ENCODE measurements around the gene SPP1. TPM values are rescaled to one million over a fixed set of nuclear protein-coding genes. Genes with fewer than 3 reads are reported as not detected.
"Not testable (repeated sequence)": the region's sequence is repeated elsewhere in the genome, so short reads cannot be mapped to it uniquely, and the experiment has no call there.

The SPP1 gene
- total and polyA plus RNA-seq, 10 of the 15 experiments (the other 5 are each of a cell fraction or from before 2014, with no cell fraction given): 0.05 to 1.1 (median 0.39) TPM; not detected in 6

DNA sequence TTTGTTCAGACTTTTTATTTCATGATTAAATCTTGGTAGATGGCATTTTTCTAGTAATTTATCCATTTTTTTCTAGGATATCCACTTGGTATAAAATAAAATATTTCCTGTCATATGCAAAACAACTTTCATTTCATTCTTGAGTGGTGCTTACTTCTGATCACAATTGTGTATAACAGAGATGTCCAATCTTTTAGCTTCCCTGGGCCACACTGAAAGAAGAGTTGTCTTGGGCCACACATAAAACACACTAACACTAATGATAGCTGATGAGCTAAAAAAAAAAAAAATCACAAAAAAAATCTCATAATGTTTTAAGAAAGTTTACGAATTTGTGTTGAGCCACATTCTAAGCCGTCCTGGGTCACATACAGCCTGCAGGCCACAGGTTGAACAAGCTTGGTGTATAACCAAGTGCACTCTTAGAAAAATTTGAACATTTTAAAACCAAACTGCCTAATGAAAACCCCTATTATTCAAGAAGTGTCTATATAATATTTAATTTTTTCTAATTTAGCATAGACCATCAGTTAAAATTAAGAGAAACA lies 41.3 kb upstream of the SPP1 start (continued):
- TF ChIP-seq SMARCA5 (IDR thresholded peaks at IDR 0.05) (no peak), MEF2B (IDR thresholded peaks at IDR 0.05; ENCODE audit: partially characterized antibody, poor library complexity, severe bottlenecking) (no peak), CBX5 (IDR thresholded peaks at IDR 0.05; ENCODE audit: low read depth) (no peak)

DNA sequence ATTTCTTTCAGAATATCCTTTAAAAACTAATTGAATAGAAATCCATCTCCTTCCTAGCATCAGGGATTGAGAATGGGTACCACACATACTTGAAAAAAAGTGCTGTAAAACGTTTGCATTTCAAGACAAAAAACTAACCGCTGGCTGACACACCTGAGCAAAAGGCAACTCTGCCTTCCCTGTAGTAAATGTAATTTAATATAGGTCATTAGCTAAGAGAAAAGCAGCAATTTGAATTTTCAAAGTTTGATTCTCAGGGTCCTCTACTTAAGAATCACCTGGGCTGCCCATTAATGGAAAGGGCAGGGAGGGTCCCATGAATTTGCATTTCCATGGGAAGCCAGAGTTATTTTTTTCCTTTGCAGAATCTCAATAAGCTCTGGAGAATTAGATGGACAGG lies 40.5 kb upstream of the SPP1 start:
- no peaks in the 10 kb centered on the region for H3K4me1 ChIP-seq (ENCODE audit: control insufficient read depth, insufficient read depth, low read length)
- in situ Hi-C loops (cut with MboI): no loop called here
- ChIA-PET SMC1A (ENCODE audit: uncharacterized antibody, unreplicated experiment) (interaction anchor here (1.2 kb wide), 1 partner anchor 8 kb away, joined by 3 read pairs; no protein-coding TSS in a partner anchor), CTCF (interaction anchor here (1.0 kb wide), 1 partner anchor 105 kb away, joined by 3 read pairs; no protein-coding TSS in a partner anchor), RAD21 (ENCODE audit: unreplicated experiment) (no interaction called here), POLR2A (no interaction called here)
- no peak for DNase-seq (ENCODE audit: low read depth, low spot score)
- no peak overlapping the region for H3K27ac ChIP-seq (ENCODE audit: control insufficient read depth, insufficient read depth)
- WGBS (ENCODE audit: insufficient coverage, insufficient replicate concordance, low lambda C conversion rate, missing lambda C conversion rate): 15% methylated on average over 2 of the region's 2 CpGs
- ATAC-seq: no peak
- H3K27me3 ChIP-seq (replicated peaks in 1 of 2; ENCODE audit: control insufficient read depth in 2 of 2, insufficient read depth in 2 of 2, low read length in 1 of 2): no peaks in the 10 kb centered on the region
- no peak overlapping the region for H3K4me3 ChIP-seq
- no peak overlapping the region for H3K4me2 ChIP-seq (ENCODE audit: control insufficient read depth, insufficient read depth)
- no peak for FAIRE-seq
- no peak overlapping the region for H2AFZ ChIP-seq (ENCODE audit: control insufficient read depth, low read depth, low read length)
- H3K36me3 ChIP-seq (ENCODE audit: control insufficient read depth in 2 of 2, insufficient read depth in 2 of 2, low read length in 1 of 2): no peaks in the 10 kb centered on the region
- H3K79me2 ChIP-seq (ENCODE audit: control insufficient read depth, insufficient read depth, low read length): no peaks in the 10 kb centered on the region
- H3K9me3 ChIP-seq (replicated peaks; ENCODE audit: control insufficient read depth, insufficient read depth, low read length): no peaks in the 10 kb centered on the region; the same call in 2 of the 3 replicates
- H4K20me1 ChIP-seq (ENCODE audit: control insufficient read depth, insufficient read depth): no peaks in the 10 kb centered on the region
- H3K9ac ChIP-seq (ENCODE audit: control insufficient read depth, insufficient read depth, low read length): no peak overlapping the region
- intact Hi-C loops (cut with micrococcal nuclease; ENCODE audit: unreplicated experiment): no loop called here
- no TSS peak for BruUV-seq (replicated peaks)
- TF ChIP-seq TCF3 (IDR thresholded peaks at IDR 0.05; ENCODE audit: borderline replicate concordance, insufficient read depth, low read depth, low read length) (no peak), CREM (IDR thresholded peaks at IDR 0.05; ENCODE audit: low read depth) (no peak), EED (IDR thresholded peaks at IDR 0.05; ENCODE audit: low read depth) (no peak), EZH2 (IDR thresholded peaks at IDR 0.05; ENCODE audit: borderline replicate concordance, control insufficient read depth, low read depth, low read length) (no peak), POLR2AphosphoS2 (IDR thresholded peaks at IDR 0.05; ENCODE audit: low read depth, low read length) (no peak), HCFC1 (IDR thresholded peaks at IDR 0.05; ENCODE audit: low read length) (no peak), CHD1 (IDR thresholded peaks at IDR 0.05; ENCODE audit: low read depth, low read length) (no peak), ATF7 (IDR thresholded peaks at IDR 0.05; ENCODE audit: low read depth) (no peak), CHD2 (IDR thresholded peaks at IDR 0.05; ENCODE audit: borderline replicate concordance, low read depth, low read length) (no peak), RBBP5 (conservative IDR thresholded peaks at IDR 0.05) (no peak), EGR1 (IDR thresholded peaks at IDR 0.05; ENCODE audit: borderline replicate concordance in 1 of 2, low read depth in 2 of 2, low read length in 2 of 2) (no peak)

DNA sequence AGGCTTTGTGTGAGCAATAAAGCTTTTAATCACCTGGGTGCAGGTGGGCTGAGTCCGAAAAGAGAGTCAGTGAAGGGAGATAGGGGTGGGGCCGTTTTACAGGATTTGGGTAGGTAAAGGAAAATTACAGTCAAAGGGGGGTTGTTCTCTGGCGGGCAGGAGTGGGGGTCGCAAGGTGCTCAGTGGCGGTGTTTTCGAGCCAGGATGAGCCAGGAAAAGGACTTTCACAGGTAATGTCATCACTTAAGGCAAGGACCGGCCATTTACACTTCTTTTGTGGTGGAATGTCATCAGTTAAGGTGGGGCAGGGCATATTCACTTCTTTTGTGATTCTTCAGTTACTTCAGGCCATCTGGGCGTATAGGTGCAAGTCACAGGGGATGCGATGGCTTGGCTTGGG lies 39.6 kb upstream of the SPP1 start:
- H3K27me3 ChIP-seq (replicated peaks in 1 of 2; ENCODE audit: control insufficient read depth in 2 of 2, insufficient read depth in 2 of 2, low read length in 1 of 2); H3K27ac ChIP-seq (ENCODE audit: control insufficient read depth, insufficient read depth); SMC1A ChIA-PET (ENCODE audit: uncharacterized antibody, unreplicated experiment); H3K36me3 ChIP-seq (ENCODE audit: control insufficient read depth in 2 of 2, insufficient read depth in 2 of 2, low read length in 1 of 2); intact Hi-C loops (cut with micrococcal nuclease; ENCODE audit: unreplicated experiment); H3K4me3 ChIP-seq; H3K79me2 ChIP-seq (ENCODE audit: control insufficient read depth, insufficient read depth, low read length); ATAC-seq; H3K4me1 ChIP-seq (ENCODE audit: control insufficient read depth, insufficient read depth, low read length); POLR2A ChIA-PET; BruUV-seq (replicated peaks); H4K20me1 ChIP-seq (ENCODE audit: control insufficient read depth, insufficient read depth); FAIRE-seq; RAD21 ChIA-PET (ENCODE audit: unreplicated experiment); DNase-seq (ENCODE audit: low read depth, low spot score); CTCF ChIA-PET; H2AFZ ChIP-seq (ENCODE audit: control insufficient read depth, low read depth, low read length); H3K9ac ChIP-seq (ENCODE audit: control insufficient read depth, insufficient read depth, low read length); H3K9me3 ChIP-seq (replicated peaks; ENCODE audit: control insufficient read depth, insufficient read depth, low read length); in situ Hi-C loops (cut with MboI); H3K4me2 ChIP-seq (ENCODE audit: control insufficient read depth, insufficient read depth): not testable (repeated sequence)
- 32% methylated on average over 6 of the region's 9 CpGs for WGBS (ENCODE audit: insufficient coverage, insufficient replicate concordance, low lambda C conversion rate, missing lambda C conversion rate)

Data from GM12878 (cell line).